Measurements from ENCODE around the gene MACROD2. TPM values are rescaled to one million over a fixed set of nuclear protein-coding genes. Genes with fewer than 3 reads are reported as not detected.

MACROD2 gene
- total RNA-seq, 1 donor from 2014 or later, result 2.5 TPM

- Mint-ChIP-seq H3K27me3 (ENCODE audit: unreplicated experiment) (no peaks in the 10 kb centered on the region), H3K36me3 (ENCODE audit: unreplicated experiment) (no peaks in the 10 kb centered on the region), H3K27ac (ENCODE audit: unreplicated experiment) (no peak overlapping the region), H3K4me3 (ENCODE audit: unreplicated experiment) (no peak overlapping the region), H3K4me1 (ENCODE audit: unreplicated experiment) (no peaks in the 10 kb centered on the region), H3K9me3 (ENCODE audit: unreplicated experiment) (no peaks in the 10 kb centered on the region)
- DNase-seq (ENCODE audit: extremely low spot score, unreplicated experiment), result no peak
- TF ChIP-seq, protein P1, sequence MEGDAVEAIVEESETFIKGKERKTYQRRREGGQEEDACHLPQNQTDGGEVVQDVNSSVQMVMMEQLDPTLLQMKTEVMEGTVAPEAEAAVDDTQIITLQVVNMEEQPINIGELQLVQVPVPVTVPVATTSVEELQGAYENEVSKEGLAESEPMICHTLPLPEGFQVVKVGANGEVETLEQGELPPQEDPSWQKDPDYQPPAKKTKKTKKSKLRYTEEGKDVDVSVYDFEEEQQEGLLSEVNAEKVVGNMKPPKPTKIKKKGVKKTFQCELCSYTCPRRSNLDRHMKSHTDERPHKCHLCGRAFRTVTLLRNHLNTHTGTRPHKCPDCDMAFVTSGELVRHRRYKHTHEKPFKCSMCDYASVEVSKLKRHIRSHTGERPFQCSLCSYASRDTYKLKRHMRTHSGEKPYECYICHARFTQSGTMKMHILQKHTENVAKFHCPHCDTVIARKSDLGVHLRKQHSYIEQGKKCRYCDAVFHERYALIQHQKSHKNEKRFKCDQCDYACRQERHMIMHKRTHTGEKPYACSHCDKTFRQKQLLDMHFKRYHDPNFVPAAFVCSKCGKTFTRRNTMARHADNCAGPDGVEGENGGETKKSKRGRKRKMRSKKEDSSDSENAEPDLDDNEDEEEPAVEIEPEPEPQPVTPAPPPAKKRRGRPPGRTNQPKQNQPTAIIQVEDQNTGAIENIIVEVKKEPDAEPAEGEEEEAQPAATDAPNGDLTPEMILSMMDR (IDR thresholded peaks at IDR 0.05), result no peak
These were observed 1622.8 kb downstream of the MACROD2 start for GRCh38 chr20:15618110-15618509.

- H3K27me3 Mint-ChIP-seq (ENCODE audit: unreplicated experiment), result no peaks in the 10 kb centered on the region
- H3K4me1 Mint-ChIP-seq (ENCODE audit: unreplicated experiment), result no peaks in the 10 kb centered on the region
- no peak overlapping the region for H3K27ac Mint-ChIP-seq (ENCODE audit: unreplicated experiment)
- DNase-seq (ENCODE audit: extremely low spot score, unreplicated experiment), result no peak
- no peaks in the 10 kb centered on the region for H3K36me3 Mint-ChIP-seq (ENCODE audit: unreplicated experiment)
- TF ChIP-seq, protein P1 (IDR thresholded peaks at IDR 0.05), result no peak
- H3K4me3 Mint-ChIP-seq (ENCODE audit: unreplicated experiment), result no peak overlapping the region
- no peaks in the 10 kb centered on the region for H3K9me3 Mint-ChIP-seq (ENCODE audit: unreplicated experiment)
These were observed 1623.6 kb downstream of the MACROD2 start for GRCh38 chr20:15618912-15619311.

DNA sequence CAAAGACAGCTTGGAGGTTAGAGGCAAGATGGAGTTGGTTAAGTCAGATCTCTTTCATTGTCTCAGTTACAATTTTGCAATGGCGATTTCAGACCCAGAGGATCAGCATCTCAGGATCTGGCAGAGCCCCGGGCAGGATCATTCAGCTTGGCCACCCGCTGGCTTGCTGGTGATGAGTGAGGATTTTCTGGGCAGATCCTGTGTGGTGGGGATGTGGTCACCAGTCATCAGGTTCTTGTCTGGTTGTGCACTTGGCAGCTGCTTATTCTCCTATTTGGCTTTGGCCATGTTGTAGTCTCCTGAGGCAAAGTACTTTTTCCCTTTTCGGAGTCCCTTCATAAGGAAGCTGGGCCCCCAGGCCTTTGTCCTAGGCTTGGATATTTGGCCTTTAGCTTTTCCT, 1624.0 kb downstream of the MACROD2 start:
- no peak overlapping the region for H3K27ac Mint-ChIP-seq (ENCODE audit: unreplicated experiment)
- H3K27me3 Mint-ChIP-seq (ENCODE audit: unreplicated experiment), result no peaks in the 10 kb centered on the region
- H3K36me3 Mint-ChIP-seq (ENCODE audit: unreplicated experiment), result no peaks in the 10 kb centered on the region
- H3K4me1 Mint-ChIP-seq (ENCODE audit: unreplicated experiment), result no peaks in the 10 kb centered on the region
- H3K9me3 Mint-ChIP-seq (ENCODE audit: unreplicated experiment), result no peaks in the 10 kb centered on the region
- DNase-seq (ENCODE audit: extremely low spot score, unreplicated experiment), result no peak
- TF ChIP-seq, protein P1 (IDR thresholded peaks at IDR 0.05), result no peak
- no peak overlapping the region for H3K4me3 Mint-ChIP-seq (ENCODE audit: unreplicated experiment)

GRCh38 chr20:15619816-15620215, 1624.5 kb downstream of the MACROD2 start:
- Mint-ChIP-seq H3K27me3 (ENCODE audit: unreplicated experiment) (no peaks in the 10 kb centered on the region), H3K36me3 (ENCODE audit: unreplicated experiment) (no peaks in the 10 kb centered on the region), H3K4me1 (ENCODE audit: unreplicated experiment) (no peaks in the 10 kb centered on the region), H3K27ac (ENCODE audit: unreplicated experiment) (no peak overlapping the region), H3K9me3 (ENCODE audit: unreplicated experiment) (no peaks in the 10 kb centered on the region), H3K4me3 (ENCODE audit: unreplicated experiment) (no peak overlapping the region)
- TF ChIP-seq, protein P1 (IDR thresholded peaks at IDR 0.05), result no peak
- DNase-seq (ENCODE audit: extremely low spot score, unreplicated experiment), result no peak

DNA sequence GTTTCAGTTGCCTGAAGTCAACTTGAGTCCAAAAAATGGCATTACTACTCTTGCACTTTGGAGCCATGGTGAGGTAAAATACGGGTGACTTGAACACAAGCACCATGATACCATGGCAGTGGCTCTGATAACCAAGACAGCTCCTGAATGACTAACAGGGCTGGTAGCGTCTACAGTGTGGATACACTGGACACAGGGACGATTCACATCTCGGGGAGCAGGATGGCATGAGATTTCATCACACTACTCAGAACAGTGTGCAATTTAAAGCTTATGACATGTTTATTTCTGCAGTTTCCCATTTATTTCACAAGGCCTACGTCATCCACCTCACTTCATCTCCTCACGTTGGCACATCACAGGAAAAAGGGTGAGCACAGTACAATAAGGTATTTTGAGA, 1627.1 kb downstream of the MACROD2 start:
- Mint-ChIP-seq H3K27me3 (ENCODE audit: unreplicated experiment) (no peaks in the 10 kb centered on the region), H3K27ac (ENCODE audit: unreplicated experiment) (no peak overlapping the region), H3K4me1 (ENCODE audit: unreplicated experiment) (no peaks in the 10 kb centered on the region), H3K9me3 (ENCODE audit: unreplicated experiment) (no peaks in the 10 kb centered on the region), H3K4me3 (ENCODE audit: unreplicated experiment) (no peak overlapping the region), H3K36me3 (ENCODE audit: unreplicated experiment) (no peaks in the 10 kb centered on the region)
- no peak for DNase-seq (ENCODE audit: extremely low spot score, unreplicated experiment)
- TF ChIP-seq, protein P1 (IDR thresholded peaks at IDR 0.05), result no peak

Measured in osteocyte (in vitro differentiated cells).